Endothelial cell (in vitro differentiated cells): ENCODE data around the gene KCNMA1. TPM values are rescaled to one million over a fixed set of nuclear protein-coding genes. Genes with fewer than 3 reads are reported as not detected.

Source experiments
- DNase-seq: peaks from one replicate; pipeline ENCODE4 v3.0.0; 2021; ENCODE audit warnings: low spot score
- H3K27ac Mint-ChIP-seq: one replicate; pipeline ENCODE4 v1.8.0; 2021; ENCODE audit warnings: mixed read lengths, inconsistent platforms; ENCODE audit not compliant: unreplicated experiment
- H3K27me3 Mint-ChIP-seq: one replicate; pipeline ENCODE4 v1.8.0; 2021; ENCODE audit warnings: mild to moderate bottlenecking, moderate library complexity, mixed read lengths, inconsistent platforms; ENCODE audit not compliant: unreplicated experiment
- H3K36me3 Mint-ChIP-seq: one replicate; pipeline ENCODE4 v1.8.0; 2021; ENCODE audit warnings: mild to moderate bottlenecking, low read depth, mixed read lengths, inconsistent platforms; ENCODE audit not compliant: unreplicated experiment
- H3K4me1 Mint-ChIP-seq: one replicate; pipeline ENCODE4 v1.8.0; 2021; ENCODE audit warnings: mild to moderate bottlenecking, mixed read lengths, inconsistent platforms; ENCODE audit not compliant: unreplicated experiment
- H3K4me3 Mint-ChIP-seq: one replicate; pipeline ENCODE4 v1.8.0; 2021; ENCODE audit warnings: mild to moderate bottlenecking, mixed read lengths, inconsistent platforms; ENCODE audit not compliant: unreplicated experiment
- H3K9me3 Mint-ChIP-seq: one replicate; pipeline ENCODE4 v1.8.0; 2021; ENCODE audit warnings: mixed read lengths, inconsistent platforms; ENCODE audit not compliant: unreplicated experiment
- CTCF ChIP-seq: fragments of 200-600 bp; sonication (generic); IDR thresholded peaks from one replicate; pipeline ENCODE4 v1.5.0; 2021; ENCODE audit warnings: antibody characterized with exemption; ENCODE audit not compliant: unreplicated experiment
- total RNA-seq: library from RNA; stranded (reverse); fragmentation: NEBNext Ultra II Directional; extraction: Animal tissue kit (Norgen Biotek cat#: 25700); gene quantifications from one replicate; pipeline ENCODE4 v1.2.1, GENCODE V29; 2021; ENCODE audit not compliant: unreplicated experiment

Gene KCNMA1
- total RNA-seq, 1 donor from 2014 or later = 5.1 TPM

DNA sequence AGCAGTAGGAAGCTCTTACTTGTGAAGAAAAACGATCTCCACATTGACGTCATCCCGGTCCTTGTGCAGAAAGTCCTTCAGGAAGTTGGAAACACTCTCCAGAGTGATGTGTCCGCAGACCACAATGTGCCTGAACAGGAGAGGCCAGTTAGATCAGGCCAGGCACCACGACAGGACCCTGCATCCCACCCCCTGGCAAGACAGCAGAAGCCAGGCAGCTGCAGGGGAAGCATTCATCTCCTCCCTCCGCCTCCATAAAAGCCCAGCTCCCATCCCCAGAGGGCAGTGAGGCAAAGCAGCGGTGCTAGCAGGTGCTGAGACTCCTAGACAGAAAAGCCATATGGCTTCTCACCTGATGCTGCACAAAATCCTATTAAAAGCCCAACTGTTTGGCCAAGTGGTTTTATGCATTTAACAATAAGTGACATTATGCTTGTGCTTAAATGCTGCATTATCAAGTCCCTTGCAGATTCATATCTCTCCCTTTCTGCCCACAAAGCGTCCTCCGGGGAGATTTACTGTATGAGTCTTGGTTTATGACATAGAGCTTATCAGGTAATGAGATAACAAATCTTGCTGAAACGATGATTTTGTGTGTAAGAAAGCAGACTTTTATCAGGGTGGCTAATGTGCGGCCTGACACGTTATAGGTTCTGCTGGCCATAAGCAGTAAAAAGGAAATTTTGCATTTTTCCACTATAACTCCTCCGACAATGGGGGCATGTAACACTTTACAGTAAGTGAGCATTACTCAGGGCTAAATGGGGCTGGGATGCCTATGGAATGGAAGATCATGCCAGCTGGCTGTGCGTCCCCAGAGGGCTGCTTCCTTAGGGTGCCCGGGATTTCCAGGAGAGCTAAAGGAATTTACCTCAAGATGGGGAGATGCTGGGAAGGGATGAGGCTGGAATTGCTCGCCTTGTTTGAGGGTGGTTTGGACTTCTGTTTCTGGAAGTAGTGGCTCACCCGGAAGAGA lies 546.9 kb downstream of the KCNMA1 start:
- no peak for DNase-seq
- no peaks in the 10 kb centered on the region for H3K9me3 Mint-ChIP-seq
- peaks cover 1% of the 10 kb centered on the region for H3K27me3 Mint-ChIP-seq
- H3K4me3 Mint-ChIP-seq = no peak overlapping the region
- no peaks in the 10 kb centered on the region for H3K36me3 Mint-ChIP-seq
- TF ChIP-seq CTCF = no peak
- H3K4me1 Mint-ChIP-seq = no peaks in the 10 kb centered on the region
- no peak overlapping the region for H3K27ac Mint-ChIP-seq

DNA sequence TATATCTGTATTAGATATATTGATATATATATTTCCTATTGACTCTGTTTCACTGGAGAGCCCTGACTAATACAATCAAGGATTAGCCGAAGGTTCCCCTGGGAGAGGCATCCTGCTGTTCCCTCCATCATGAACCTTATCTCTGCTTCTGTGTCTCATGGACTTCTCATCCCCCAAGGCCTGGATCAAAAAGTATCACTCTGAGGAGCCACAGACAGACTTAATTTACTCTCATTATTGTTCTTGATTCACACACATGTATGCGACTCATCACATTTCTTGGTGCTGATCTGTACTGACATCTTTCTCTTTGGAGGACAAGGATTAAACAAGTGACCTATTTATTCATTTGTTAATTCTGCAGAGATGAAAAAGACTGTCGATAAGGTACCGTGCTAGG lies 550.2 kb downstream of the KCNMA1 start:
- Mint-ChIP-seq H3K4me1 (peaks cover 7% of the 10 kb centered on the region), H3K4me3 (no peak overlapping the region), H3K27ac (no peak overlapping the region), H3K36me3 (no peaks in the 10 kb centered on the region), H3K9me3 (no peaks in the 10 kb centered on the region), H3K27me3 (peaks cover 3% of the 10 kb centered on the region)
- TF ChIP-seq CTCF = no peak
- DNase-seq = no peak

DNA sequence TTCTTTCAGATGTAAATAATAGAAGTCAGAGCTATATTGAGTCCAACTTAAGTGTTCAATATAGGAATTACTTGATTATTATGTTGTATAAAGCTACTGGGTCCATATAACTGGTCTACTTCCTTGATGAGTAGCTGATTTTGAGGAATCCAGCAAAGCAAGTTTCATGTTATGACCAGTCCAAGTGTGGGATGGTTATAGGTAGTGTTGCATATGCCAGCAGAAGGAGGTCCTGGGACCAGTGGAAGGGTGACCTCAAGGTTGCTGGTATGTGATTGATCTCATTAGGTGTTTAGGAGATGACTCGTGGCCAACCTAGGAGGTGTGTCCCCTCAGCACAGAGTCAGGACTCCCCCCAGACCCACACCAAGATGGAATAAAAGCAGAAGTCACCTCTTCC lies 551.5 kb downstream of the KCNMA1 start:
- no peak for DNase-seq
- Mint-ChIP-seq H3K4me3 (no peak overlapping the region), H3K9me3 (no peaks in the 10 kb centered on the region), H3K27me3 (peaks cover 5% of the 10 kb centered on the region), H3K4me1 (peaks cover 14% of the 10 kb centered on the region), H3K27ac (no peak overlapping the region), H3K36me3 (no peaks in the 10 kb centered on the region)
- TF ChIP-seq CTCF = no peak

DNA sequence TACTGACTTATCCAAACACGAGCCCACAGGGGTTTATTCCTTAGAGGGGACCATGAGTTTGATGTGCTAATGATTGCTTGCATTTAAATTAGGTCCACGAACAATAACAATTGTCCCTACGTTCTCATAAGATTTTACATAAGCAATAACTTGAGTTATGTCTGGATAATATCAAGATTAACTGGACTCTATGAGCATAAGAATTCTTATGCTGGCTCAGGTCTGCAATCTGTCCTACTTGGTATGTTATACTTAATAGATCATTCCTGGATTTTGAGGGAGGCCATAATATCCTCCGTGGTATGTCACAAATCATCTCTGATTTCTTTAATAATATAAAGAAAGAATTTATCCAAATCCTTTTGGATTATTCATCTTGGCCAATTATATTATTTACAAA lies 552.3 kb downstream of the KCNMA1 start:
- Mint-ChIP-seq H3K4me3 (no peak overlapping the region), H3K9me3 (no peaks in the 10 kb centered on the region)

More for the DNA sequence above, 552.3 kb downstream of the KCNMA1 start:
- no peak for TF ChIP-seq CTCF
- H3K27ac Mint-ChIP-seq = no peak overlapping the region
- no peak for DNase-seq
- H3K36me3 Mint-ChIP-seq = no peaks in the 10 kb centered on the region
- H3K27me3 Mint-ChIP-seq = peaks cover 5% of the 10 kb centered on the region
- H3K4me1 Mint-ChIP-seq = peaks cover 18% of the 10 kb centered on the region
